NOMO-1 (cell line): ENCODE measurements around the gene ANKRD16.
"Not testable (repeated sequence)": the region's sequence is repeated elsewhere in the genome, so short reads cannot be mapped to it uniquely, and the experiment has no call there.

ENCODE experiments used
- DNase-seq, 2 experiments: peaks; one replicate each; lab custom pipeline; 2025; ENCODE audit not compliant: unreplicated experiment in 2 of 2; lab: John Stamatoyannopoulos, UW

ANKRD16 gene

GRCh38 chr10:5877041-5877440 lies 12.7 kb downstream of the ANKRD16 start:
- DNase-seq = not testable (repeated sequence)

GRCh38 chr10:5876181-5876768 lies 13.4 kb downstream of the ANKRD16 start:
- DNase-seq = no peak

- peak; percentile 51 to 72 for DNase-seq
Measured at GRCh38 chr10:5873515-5873995, 16.1 kb downstream of the ANKRD16 start.

GRCh38 chr10:5871596-5871995 lies 18.1 kb downstream of the ANKRD16 start:
- DNase-seq = no peak

GRCh38 chr10:5869156-5869555 lies 20.5 kb downstream of the ANKRD16 start:
- no peak for DNase-seq

GRCh38 chr10:5868383-5868782 lies 21.3 kb downstream of the ANKRD16 start:
- DNase-seq = not testable (repeated sequence)

- peak in 1 of 2 experiments; percentile 49 for DNase-seq
Measured at GRCh38 chr10:5867091-5867615, 22.5 kb downstream of the ANKRD16 start.

GRCh38 chr10:5866451-5867081 lies 23.1 kb downstream of the ANKRD16 start:
- DNase-seq = peak in 1 of 2 experiments; percentile 32

- not testable (repeated sequence) for DNase-seq
Measured at GRCh38 chr10:5862981-5863685, 26.6 kb downstream of the ANKRD16 start.

GRCh38 chr10:5862360-5862961 lies 27.2 kb downstream of the ANKRD16 start:
- DNase-seq = no peak

GRCh38 chr10:5860066-5860465 lies 29.6 kb downstream of the ANKRD16 start:
- DNase-seq = peak; percentile 75 to 82

- DNase-seq = no peak
Measured at GRCh38 chr10:5858811-5859210, 30.9 kb downstream of the ANKRD16 start.

GRCh38 chr10:5856701-5857004 lies 33.0 kb downstream of the ANKRD16 start:
- DNase-seq = no peak

GRCh38 chr10:5855979-5856700 lies 33.6 kb downstream of the ANKRD16 start:
- DNase-seq = no peak

GRCh38 chr10:5854131-5854475 lies 35.6 kb downstream of the ANKRD16 start:
- no peak for DNase-seq

GRCh38 chr10:5846667-5847066 lies 43.0 kb downstream of the ANKRD16 start:
- DNase-seq = not testable (repeated sequence)

GRCh38 chr10:5844345-5845055 lies 45.2 kb downstream of the ANKRD16 start:
- DNase-seq = no peak

- DNase-seq = no peak
Measured at GRCh38 chr10:5843686-5844344, 45.9 kb downstream of the ANKRD16 start.

GRCh38 chr10:5841965-5842364 lies 47.7 kb downstream of the ANKRD16 start:
- no peak for DNase-seq
